Measurements from ENCODE around the gene OR4F15.

GRCh38 chr15:101801048-101801447 lies 11.0 kb upstream of the OR4F15 start:
- no peak for TF ChIP-seq CTCF (IDR thresholded peaks at IDR 0.05)
- TF ChIP-seq POLR2A (IDR thresholded peaks at IDR 0.05): no peak
- TF ChIP-seq EP300 (IDR thresholded peaks at IDR 0.05): no peak
- TF ChIP-seq POLR2AphosphoS5 (IDR thresholded peaks at IDR 0.05): no peak
